Middle frontal gyrus (tissue), 1 donor: ENCODE data around the gene AFF3.

Experiments
- DNase-seq: peaks from one replicate; pipeline ENCODE4 v3.0.0-alpha.2; 2015; ENCODE audit warnings: low spot score; ENCODE audit errors: extremely low spot score

The AFF3 gene

DNA sequence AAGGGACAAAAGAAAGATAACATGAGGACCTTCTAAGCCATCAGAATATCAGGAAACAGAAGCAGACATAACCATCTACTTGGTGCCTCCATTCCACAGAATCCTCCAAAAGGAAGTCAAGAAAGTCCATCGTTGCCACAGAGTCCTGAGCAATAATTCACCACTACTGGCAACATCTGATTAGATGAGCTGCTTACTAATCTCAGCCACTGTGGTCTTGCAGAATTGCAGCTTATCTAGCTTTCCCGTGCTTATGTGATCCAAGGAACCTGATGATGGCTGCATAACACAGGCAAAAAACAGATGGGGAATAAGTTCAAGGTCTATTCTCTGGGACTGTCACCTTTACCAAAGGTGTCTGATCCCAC lies 278.5 kb downstream of the AFF3 start:
- DNase-seq = no peak

DNA sequence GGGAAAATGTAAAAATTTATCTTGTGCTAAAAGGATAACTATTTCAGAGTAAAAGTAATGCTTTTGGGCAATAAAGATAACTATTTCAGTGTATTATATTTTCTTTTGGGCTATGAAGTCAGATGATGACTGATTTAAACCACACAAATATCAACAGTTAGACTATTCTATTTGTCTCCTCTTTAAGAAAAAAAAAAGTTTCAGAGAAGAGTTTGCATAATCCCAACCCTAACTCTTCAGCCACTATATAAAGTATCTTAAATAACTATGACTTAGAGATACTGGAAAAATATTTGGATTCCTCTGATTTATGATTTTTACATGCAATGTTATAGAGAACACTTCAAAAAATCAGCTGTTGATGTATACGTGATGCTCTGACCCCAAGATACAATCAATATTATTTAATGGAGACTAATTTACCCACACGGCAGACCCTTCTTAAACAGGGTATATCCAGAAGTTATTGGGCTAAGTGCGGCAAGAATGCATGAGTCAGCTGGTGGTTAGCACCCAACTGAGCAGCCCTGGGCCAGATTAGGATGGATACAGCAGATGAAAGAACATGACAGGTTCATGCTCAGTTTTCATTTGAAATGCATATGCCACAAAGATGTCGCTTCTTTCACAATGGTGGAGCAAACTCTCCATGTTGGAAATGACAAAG lies 279.0 kb downstream of the AFF3 start:
- DNase-seq = no peak

DNA sequence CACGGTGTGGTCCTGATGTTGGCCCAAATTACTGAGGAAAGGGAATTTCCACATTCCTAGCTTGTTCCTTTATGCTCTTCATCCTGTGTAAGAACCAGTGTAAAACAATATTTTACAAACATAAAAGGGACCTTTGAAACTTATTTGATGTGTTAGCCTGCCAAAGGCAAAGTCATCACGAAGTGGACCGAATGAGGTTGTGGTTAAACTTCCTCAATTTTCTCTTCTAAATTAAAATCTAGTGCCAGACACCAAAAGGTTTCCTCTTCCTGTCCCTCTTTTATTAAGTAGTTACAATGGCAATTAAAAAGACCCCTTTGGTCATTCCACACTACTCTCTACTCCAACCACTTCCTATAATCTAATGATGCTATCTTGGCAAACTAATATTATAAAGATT lies 279.8 kb downstream of the AFF3 start:
- no peak for DNase-seq

DNA sequence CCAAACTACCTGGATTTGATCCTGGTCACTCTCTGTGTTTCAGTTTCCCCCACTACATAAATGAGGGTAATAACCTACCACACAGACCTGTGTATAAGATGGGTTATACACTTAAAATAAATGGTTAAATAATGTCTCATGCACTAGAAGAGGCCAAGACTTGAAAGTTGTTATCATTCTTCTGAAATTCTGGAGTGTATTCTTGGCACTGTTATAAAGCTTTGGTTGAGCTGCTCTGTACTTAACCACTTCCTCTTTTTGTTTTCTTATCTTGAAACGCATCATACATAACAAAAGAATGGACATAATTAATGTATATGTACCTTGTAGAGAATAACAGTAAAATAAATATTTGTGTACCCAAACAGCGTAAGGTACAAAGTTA lies 281.0 kb downstream of the AFF3 start:
- DNase-seq = no peak

DNA sequence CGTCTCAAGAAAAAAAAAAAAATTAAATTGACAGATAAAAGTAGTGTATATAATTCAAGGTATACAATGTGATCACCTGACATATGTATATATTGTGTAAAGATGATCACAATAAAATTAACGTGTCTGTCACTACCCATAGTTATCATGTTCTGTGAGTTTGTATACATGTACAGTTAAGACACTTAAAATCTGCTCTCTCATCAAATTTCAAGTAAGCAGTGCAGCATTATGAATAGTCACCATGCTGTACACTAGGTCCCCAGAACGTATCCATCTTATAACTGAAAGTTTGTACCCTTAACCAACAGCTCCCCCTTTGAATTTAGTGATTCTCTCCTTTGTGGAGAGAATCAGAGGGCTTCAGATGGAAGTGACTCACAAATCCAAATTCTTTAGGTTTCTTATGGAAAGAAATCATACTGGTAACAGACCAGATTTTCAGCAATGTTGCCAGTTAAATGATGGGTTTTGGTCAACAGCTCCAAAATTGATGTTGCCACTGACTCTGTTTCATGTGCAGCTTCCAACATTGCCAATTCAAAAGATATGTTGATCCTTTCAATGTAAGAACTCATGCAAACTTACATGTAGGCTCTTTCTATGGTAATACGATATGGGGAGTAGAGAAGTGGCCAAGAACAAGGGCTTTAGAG lies 281.5 kb downstream of the AFF3 start:
- DNase-seq = no peak

DNA sequence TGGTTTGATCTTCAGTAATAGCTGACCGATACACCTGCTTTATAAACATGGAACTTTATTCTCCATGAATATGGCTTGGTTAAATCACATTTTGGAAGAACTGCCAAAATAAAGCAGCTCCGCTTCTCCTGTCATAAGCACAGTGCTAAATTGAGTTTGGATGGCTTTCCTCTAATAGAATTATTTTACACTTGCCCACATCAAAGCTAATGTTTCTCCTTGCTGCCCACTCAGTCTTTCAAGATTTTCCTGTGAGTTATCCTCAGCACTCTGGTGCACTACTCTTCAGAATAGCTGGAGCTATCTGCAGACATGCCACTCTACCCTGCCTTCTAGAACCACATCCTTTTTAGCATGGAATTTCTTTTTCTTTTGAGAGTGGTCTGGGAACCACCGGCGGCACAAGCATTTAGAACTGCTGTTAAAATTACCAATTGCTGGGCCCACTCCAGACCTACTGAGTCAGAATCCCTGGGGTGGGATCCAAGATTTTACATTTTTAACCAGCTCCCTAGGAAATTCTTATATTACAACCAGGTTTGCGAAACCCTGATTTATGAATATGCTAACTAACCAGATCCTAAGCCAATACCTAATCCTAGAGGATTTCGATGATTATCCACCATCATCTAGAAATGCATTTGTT lies 283.3 kb downstream of the AFF3 start:
- peak; percentile 58 for DNase-seq

DNA sequence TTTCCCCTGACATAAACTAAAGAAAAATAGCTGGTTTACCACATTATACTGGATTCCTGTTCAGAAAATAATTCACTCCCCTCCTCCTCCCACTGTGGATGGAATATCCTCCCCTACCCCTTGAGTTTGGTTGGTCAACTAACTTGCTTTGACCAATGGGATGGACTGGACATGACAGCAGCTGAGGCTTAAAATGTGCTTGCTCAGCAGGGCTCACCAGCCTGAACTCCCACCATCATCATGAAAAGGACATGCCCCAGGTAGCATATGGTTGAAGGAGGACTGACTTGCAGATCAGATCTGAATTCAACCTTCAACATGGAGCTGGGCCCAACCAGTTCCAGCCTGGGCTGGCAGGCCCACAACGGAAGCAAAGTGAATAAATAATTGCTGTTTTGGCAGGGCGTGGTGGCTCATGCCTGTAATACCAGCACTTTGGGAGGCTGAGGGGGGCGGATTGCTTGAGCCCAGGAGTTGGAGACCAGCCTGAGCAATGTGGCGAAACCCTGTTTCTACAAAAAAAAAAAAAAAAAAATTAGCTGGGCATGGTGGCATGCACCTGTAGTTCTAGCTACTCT lies 284.4 kb downstream of the AFF3 start:
- DNase-seq = no peak

DNA sequence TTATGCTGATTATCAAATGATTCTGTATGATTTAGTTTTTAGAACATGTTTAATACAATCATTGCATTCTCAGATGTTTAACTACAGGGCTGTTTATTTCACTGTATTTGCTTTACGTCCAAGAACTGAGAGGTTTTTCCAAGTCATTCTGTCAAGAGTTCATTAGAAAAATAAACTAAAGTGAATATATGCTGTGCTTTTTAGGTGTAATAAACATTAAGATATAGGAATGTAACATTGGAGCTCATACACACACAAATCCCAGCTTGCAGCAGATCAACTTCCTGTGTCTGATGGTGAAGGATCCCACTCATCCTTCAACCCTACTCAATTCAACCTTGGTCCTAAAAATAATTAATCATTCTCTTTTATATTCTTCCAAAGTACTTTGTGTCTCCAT lies 285.0 kb downstream of the AFF3 start:
- DNase-seq = no peak

DNA sequence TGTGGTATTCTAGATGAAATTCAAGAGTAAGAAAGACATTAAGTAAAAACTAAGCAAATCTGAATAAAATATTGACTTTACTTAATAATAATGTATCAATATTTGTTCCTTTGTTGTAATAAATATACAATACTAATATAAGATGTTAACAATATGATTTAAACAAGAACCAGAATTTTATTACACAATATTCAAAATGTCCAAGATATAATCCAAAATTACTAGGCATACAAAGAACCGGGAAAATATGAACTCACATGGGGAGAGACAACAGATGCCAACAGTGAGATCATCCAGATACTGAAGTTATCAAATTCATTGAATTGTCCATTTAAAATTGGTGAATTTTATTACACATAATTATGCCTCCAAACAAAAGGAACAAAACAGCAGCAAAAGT lies 286.3 kb downstream of the AFF3 start:
- no peak for DNase-seq

DNA sequence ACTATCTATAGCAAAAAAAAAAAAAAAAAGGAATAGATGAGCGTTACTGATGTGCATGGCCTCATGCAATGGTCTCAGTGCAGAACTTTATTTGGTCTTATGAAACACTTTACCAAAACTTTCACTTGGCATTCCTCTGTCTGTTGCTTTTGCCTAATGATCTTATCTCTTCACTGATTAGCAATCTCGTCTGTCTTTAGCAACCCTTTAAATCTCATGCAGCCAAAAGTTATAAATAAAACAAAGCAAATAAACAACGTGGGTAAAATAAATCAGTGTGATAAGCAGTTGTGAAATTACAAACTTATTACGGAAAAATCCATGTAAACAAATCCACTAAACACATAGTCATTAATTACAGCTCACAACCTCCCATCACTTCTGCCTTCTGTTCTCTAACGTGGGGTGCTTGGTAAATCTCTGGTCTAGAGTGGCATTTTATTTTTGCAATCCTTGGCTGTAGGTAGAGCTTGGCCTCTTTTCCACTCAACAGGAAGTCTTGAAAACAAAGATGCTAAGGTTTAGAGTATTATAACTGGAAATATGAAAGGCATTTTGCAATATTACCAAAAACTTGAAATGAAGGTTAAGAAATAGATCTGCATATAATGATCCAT lies 288.0 kb downstream of the AFF3 start:
- no peak for DNase-seq

DNA sequence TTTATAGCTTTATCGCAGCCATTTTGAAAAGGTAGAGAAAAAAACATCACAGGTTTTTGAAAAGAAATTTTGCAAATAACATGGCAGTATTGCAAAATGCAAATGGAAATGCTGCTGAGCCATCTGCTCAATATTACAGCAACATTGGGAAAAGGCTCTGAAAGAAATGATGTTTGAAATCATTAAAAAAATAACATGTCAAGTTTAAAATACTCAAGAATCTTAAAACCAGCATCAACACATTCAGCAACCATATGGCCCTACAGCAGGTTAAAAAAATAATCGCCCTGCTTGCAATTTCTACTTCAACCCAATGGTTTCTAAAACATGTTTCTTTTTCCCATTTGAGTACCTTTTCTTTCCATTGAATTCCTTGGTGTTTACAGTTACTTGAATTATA lies 289.4 kb downstream of the AFF3 start:
- no peak for DNase-seq

DNA sequence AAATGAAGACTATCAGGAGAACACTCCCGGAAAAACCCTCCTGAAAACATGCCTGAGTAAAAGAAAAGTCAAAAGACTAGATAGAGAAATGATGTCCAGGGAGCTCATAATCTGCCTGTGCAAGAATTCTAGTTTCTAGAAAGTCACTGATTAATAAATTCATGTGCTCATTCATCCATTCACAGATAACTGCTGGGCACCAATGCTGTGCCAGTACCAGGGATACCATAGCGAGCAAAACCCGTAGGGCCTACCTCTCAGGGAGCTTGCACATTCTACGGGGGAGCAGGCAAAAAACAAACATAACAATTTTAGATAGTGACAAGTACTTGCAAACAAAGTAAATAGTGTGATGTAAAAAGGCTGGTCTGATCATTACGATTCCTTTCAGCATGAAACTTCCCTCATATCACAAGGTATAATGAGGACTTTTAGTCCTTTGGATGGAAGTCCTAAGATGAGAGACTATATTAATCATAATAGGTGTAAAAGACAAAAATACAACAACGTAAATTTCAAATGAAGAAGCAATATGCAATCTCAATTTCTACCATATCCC lies 289.9 kb downstream of the AFF3 start:
- DNase-seq = no peak

DNA sequence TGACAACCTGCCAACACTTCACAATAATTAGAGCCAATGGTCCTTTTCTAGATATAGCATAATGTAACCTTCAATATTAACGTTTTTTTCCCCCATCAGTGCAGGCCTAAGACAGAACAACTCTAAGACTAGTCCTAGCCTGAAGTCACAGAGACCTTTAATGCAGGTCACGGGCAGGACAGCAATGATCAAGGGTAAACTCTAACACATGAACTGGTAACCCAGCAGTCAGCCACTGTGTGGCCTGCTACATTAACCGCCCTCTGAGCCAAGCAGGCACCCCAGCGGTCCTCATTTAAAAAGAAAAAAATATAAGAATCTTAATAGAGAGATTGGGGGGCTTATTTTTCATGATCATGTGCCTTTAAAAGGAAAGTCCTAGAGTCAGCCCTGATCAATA lies 290.6 kb downstream of the AFF3 start:
- no peak for DNase-seq

DNA sequence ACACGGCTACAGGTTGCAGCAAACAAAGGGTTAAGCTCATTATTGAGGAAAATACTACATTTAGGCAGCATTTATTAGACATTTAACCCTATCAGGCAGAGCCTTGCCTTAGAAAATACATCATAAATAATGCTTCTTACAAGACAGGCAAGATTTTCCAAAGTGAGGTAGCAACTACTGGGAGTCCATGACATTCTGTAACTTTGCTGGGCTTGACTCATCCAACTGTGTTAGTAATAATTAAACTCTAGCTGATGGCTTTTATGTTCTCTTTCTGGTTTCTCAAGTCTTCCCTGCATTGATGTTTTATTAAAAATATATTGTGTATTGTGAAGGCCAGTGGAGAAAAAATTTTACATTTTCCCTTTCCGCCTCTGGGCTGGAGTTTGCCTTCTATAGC lies 291.3 kb downstream of the AFF3 start:
- no peak for DNase-seq

DNA sequence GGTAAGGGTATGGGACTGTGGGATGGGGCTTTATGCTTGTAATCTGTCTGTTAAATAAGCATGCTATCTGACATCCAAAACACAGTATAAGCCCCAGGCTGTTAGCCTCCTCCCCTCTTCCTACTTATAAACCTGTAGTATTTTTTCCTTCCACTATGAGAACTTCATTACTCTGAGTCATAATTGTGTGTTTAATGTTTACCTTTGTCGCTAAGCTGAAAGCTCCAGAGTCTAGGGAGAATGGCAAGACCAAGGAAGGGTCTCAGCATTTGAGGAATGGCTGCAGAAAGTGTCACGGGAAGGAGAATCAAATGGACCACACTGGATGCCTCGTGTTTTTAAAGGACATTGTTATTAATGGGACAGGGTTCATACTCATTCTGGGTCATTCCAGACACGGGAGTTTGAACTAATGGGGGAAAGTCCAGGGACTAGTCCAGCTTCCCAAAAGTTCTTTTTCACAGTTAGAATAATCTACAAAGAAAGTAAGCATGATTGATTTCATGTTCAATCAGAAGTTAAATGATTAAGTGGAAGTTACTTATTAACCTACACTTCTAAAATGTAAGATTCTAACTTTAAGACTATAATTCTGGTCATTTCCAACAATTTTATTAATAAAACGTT lies 292.2 kb downstream of the AFF3 start:
- no peak for DNase-seq

DNA sequence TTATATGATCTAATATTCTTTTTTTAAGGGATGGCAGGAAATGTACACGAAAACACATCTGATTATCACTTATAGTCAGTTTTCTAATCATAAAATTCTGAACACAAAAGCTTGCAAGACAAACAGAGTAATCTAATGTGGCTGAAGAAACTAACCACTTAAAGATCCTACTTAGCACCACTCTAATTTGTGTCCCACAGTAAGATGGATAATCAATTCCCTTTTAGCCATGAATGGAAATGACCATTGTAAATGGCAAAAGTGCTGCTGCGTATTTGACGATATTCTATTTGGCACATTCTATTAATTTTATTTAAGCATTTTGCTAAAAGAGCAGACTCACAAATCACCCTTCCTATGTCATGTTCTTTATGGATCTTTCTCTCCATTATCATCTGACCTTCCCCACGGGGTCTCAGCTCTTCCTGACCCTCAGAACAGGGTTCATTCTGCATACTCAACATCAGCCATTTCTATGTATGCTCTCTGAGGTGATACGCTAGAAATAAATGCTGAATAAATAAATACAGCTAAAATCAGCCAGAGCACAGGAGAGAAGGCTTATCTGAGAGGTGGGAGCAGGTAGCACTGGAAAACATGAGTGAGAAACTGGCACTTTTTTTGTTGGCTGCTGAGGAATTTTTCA lies 295.8 kb downstream of the AFF3 start:
- DNase-seq = no peak

DNA sequence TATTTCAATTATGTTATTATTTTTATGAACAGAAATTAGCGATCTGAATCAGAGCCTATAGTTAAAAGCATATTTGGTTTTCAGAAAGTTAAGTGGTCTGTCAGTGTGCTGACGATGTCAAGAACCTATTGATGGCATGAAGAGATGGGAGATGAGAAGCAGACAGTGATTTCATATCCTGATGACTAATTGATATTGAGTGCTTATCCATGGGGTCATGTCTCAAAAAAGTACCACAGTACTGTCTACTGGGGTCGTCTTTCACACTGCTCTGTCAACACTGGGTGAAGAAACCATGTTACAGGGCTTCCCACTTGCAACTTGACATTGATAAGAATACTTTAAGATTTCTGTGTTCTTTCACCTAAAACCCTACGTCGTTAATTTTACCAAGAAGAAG lies 297.1 kb downstream of the AFF3 start:
- no peak for DNase-seq

DNA sequence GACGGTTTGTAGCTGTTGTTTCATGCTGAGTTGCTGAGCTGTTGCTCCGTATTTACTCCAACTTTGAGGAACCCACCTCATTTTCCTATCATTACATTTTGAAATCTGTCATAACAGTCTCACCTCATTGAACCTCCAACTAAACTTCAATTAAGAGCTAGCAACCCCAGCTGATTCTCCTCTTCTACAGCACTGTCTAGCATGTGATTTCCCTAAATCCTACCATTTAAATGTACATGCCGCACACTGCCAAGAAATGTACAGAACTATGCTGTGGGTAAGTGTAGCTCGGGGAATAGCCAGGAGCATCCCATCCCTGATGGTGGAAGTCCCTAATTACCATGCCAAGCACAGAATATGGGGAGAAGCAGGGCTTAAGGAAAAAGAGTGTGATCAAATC lies 299.9 kb downstream of the AFF3 start:
- no peak for DNase-seq

DNA sequence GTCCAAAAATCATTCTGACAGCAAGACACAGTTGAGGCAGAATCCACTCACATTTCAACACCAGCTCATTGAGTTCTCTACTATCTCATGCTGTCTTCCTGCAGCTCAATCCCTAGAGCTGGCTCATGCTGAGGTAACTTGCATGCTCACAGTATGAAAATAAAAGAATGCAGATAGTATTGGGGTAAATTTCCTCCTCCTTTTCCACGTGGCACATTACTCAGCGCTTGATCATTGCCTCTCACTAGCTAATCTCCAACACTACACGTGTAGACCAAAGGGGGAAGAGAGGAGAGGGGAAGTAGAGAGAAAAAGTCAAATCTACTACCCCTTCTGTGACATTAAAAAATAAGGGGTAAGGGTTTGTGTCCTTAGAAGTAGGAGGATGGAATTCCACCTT lies 300.6 kb downstream of the AFF3 start:
- no peak for DNase-seq

DNA sequence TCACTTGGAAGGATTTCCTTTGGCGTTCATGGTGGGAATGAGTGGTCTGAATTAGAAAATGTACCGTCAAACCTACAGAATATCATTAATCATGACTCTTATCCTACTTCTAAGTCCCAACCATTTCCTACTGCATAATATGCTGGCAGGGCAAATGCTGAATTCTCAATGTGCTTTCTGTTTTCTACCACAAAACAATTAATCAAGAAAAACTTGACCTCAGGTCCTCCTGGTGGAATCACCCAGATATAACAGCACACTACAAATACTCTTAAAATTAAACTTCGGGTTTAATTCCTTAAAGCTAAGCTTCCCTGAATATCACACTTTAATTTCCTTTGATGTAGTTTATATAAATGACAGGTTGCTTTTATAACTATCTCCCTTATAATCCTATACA lies 301.6 kb downstream of the AFF3 start:
- no peak for DNase-seq
